GM19193 (cell line): ENCODE data around the gene ANO2.

Experiments
- POLR2A ChIP-seq: IDR thresholded peaks from 4 replicates; pipeline ENCODE4 v1.6.1; 2011; ENCODE audit not compliant: insufficient read depth, insufficient read length; ENCODE audit errors: extremely low read depth

Gene ANO2

DNA sequence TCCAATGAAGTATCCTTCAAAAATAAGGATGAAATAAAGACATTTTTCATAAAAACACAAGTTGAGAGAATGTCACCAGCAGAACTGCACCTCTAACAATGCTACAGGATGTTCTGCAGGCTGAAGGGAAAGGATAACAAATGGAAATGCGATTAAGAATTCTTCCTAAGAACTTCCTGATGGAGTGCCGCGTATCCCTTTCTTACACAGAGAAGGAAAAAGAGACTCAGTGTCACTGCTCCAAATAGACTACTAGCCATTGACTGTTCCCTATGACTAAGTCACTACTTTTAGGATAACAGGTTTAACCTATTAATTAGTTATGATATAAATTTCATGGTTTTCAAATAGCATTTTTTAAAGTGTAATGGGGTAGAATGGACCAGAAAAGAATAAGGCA lies 3.2 kb downstream of the ANO2 start:
- no peak for TF ChIP-seq POLR2A

DNA sequence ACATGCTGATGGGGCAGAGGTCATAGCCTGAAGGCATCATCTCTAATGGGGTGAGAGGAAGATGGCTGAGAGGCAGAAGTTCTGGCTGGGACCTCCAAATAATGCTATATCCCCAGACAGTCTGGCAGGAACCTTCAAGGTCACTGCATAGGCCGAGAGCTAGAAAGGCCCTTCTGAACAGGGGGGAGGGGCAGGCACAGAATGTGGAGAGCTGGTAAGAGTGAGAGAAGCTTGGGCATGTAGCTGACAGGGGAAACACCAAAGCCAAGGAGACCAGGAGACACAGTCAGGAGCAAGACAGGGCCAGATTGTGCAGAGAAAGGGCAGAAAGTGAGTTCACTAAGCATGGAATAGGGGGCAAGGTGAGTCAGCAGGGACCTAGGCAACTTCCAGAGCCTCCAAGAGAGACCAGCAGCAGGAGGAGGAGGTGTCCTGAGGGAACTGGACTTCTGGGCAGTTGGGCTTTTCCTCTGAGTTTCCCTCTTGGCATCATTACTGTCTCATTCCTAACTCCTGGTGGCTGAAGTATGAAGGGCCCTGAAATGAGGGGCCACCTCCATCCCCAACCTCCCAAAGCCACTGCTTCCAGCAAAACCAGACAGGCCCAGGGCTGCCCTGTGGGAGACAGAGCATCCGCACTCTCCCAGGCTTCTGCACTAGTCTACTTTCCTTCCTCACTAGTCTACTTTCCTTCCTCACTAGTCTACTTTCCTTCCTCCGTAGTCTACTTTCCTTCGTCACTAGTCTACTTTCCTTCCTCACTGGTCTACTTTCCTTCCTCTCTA lies 17.1 kb downstream of the ANO2 start:
- TF ChIP-seq POLR2A = no peak

DNA sequence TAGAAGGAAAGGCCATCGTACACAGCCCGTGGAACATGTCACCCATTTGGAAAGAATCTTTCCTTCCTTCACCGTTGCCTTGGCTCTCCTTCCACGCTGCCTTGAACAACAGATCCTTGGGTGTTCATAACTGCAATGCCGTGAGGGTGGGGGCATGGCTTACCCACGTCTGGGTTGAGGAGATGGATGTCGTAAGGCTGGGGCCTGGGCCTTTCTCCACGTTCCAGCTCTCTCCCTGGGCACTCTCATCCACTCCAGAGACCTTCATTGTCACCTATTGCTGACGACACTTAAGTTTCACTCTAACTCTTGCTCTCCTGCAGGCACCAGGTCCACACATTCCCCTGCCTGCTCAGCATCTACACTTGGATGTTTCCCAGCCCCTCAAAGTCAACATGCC lies 19.4 kb downstream of the ANO2 start:
- TF ChIP-seq POLR2A = no peak

DNA sequence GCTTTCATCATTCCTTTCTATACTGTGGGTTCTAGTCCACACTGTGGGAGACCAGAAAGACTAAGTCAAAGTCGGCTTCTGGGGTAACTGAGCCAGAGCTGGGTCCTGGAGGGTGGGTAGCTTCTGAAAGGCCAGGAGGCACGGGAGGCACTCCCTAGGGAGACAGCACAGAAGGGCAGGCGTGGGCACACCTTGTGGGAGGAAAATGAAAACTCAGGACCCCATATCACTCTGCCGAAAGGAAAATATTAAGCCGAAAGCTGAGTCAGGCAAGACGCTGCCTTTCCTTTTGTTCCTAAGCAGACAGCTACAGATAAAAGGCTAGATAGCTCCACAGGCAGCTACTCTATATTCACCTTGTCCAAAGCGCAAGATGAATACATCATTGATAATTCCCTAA lies 20.7 kb downstream of the ANO2 start:
- TF ChIP-seq POLR2A = no peak

DNA sequence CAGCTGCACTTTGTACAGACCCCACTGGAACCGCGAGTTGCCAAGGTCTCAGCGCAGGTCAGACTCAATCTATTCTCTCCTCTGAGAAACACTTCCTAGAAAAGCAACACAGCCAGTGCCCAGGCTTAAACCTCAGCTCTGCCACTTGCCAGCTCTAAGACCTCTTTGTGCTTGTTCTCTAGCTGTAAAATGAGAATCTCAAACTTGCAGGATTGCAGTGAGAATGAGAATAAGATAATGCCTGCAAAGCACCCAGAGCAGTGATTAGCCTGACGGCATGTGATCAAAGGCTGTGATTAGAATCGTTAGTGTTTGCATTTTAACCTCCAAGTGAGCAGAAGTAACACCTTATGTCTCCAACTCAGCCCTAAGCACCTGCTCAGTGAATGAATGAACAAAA lies 21.3 kb downstream of the ANO2 start:
- TF ChIP-seq POLR2A = no peak

DNA sequence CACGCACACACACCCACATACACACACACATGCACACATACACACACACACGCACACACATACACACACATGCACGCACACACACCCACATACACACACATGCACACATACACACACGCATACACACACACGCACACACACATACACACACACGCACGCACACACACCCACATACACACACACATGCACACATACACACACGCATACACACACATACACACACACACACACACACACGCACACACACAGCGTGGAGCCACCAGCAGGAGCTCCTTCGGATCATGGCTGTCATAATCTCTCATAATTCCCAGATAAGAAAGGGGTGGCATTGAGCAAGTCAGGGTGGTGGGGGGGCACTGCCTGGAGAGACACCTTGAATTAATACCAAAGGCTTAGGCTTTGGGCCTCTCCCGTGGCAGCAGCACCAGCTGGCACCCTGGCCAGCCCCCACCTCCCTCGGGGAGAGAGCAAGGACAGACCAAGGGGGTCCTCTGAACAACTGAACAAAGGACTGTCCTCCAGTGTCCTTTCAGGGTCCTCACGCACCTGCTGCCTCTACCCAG lies 21.9 kb downstream of the ANO2 start:
- TF ChIP-seq POLR2A = no peak

DNA sequence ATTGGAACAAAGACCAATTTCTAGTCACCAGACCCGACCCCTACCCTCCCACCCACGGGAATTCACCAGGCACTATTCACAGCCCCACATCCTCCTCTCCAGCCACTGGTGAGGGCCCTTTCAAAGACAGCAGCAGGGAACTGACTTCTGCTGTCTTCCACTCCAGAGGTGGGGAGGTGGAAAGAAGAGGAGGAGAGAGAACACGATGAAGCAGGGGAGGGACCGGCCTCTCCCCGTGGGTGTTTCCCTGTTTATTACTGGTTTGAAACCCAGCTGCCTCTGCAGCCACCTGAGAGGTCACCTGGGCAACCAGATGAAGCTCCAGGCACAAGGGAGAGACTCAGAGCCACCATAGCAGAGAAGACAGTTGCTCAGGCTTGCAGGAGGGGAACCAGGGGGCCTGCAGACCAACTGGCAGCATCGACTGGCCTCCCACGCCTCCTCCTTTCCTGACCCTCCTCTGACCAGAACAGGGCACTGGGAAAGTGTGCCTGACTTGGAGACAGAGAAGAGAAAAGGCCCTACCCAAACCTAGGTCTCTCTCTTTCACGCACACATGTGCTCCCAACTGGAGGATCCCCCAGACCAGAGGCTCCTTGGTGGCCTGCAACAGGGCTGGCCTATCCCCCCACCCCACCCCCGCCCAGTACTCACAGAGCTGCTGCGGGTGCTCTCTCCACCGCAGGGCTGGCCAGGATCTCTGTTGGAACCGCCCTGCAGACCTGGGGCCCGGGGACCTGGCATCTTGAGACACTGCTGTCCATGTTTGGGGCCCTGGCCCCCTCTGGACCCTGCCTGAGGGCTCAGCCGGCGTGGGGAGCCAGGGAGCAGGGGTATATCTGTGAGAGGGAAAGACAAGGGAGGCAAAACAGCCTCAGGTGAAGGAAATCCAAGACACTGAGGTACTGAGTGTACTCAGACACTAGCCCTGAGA lies 22.8 kb downstream of the ANO2 start:
- TF ChIP-seq POLR2A = no peak

DNA sequence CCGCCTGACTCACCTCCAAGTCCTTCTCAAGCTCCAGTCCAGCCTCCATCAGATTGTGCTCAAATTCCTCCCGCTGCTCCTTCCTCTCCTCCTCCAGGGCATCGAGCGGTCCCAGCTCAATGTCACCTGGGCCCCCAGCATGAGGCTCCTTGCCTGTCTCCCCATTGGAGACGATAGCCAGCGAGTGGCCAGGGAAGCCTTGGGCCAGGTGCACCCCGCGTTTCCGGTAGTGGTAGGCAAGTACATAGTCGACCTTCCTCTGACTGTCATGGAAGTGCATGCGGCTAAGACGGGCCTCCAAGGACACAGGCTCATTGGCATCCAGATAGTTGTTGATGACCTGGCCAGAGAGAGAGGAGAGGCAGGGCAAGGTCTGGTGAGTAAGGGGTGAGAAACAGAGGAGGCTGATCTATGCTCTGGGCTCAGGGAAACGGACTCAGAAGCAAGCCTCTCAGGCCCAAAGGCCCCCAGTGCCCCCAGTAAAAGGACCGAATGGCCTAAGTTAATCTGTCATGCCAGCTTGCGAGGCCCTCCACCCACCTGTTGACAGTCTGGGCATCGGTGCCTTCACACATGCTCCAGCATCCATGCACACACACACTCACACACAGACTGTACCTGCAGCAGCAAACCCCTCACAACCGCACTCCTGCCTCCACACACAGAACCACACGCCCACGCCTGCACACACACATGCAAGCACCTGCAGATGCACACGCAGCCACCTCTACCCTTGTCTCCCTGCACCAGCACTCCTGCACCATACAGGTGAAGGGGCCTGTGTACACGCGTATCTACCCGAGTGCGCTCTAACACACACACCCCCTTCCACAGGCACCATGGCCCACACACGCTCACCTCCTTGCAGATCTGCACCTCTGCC lies 23.8 kb downstream of the ANO2 start:
- no peak for TF ChIP-seq POLR2A

DNA sequence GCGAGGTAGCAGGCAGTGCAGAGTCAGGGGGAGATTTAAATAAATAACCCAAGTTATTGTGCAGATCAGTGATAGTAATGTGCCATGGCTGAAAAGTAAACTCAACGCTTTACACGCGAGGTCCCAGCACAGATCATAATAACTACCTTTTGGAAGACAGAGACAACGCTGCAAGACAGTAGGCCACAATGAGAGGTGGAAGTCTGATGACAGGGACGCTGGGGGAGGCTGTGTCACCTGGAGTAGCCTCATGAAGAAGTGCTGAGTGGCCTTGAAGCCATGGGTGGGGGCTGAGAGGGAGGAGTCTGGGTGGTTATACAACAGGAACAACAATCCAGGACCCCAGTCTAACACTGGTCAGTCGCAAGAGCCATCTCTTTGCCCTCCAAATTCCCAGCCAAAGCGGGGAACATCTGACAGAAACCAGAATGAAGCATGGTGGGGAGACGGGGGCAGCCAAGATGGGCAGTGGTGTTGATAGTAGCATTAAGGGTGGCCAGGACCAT lies 28.2 kb downstream of the ANO2 start:
- TF ChIP-seq POLR2A = no peak

DNA sequence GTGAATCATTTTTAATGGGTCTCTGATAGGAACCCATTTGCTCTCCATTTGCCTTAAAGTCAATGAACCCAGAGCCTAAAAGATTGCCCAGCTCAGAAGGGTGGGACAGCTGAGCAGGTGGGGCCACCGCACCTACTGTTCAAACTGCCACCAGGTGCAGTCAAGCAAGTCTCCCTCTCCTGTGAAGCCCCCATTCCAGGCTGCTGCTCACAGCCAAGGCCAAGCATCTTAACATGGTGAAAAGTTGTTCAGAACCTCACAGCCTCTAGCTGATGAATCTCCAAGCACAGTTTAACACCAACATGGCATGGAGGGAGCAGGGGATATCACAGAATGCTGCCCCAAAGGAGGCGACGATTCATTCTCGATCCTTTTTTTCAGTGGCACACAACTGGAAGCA lies 29.5 kb downstream of the ANO2 start:
- TF ChIP-seq POLR2A = no peak

DNA sequence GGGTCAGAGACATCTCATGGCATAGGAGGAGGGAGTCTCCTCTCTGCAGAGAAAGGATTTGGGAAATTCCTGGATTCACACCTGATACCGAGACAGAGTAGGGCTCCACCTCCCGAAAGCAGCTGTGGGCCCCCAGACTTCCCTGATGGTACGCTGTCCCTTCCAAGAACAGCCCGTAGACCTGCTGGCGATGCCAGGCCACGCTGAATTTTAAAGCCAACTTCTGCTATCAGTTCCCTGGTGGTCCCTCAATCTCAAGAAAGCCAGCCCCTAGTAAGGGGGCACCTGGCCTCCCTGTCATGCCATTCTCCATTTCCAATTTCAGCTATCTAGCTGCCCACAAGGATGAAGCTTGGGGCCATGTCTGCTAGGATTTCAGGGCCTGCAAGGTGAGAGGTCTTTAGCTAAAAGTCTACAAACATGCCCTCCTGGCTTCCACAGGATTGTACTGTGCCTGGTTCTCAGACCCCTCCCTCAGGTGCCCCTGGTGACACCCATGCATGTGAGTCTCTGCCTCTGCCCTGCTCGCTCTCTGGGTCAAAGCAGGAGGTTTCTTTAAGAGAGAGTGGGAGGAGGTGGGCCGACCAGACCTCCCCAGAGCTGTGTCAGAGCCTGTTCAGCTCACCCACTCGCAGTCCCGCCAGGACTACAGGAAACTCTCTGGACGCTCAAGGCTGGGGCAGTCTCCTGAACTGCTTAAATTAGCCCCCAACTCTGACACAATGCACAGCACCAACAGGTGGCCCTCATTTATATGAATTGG lies 30.5 kb downstream of the ANO2 start:
- TF ChIP-seq POLR2A = no peak

DNA sequence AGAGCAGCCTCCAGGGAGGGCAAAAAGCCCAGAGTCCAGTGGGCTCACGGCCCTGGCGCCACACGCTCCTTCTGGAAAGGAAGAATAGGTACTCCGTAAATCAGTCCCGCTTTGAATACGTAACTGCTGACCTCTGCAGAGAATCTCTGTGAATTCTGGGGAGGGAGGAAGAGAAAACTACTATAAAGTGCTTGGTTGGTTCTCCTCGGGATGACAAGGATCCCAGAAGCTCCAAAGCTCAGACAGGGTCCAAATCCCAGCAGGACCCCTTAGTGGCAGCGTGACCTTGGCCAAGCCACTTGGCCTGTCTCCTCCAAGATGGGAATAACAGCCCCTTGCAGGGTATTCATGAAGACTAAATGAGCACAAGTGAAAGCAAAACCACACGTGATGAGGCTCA lies 31.7 kb downstream of the ANO2 start:
- no peak for TF ChIP-seq POLR2A

DNA sequence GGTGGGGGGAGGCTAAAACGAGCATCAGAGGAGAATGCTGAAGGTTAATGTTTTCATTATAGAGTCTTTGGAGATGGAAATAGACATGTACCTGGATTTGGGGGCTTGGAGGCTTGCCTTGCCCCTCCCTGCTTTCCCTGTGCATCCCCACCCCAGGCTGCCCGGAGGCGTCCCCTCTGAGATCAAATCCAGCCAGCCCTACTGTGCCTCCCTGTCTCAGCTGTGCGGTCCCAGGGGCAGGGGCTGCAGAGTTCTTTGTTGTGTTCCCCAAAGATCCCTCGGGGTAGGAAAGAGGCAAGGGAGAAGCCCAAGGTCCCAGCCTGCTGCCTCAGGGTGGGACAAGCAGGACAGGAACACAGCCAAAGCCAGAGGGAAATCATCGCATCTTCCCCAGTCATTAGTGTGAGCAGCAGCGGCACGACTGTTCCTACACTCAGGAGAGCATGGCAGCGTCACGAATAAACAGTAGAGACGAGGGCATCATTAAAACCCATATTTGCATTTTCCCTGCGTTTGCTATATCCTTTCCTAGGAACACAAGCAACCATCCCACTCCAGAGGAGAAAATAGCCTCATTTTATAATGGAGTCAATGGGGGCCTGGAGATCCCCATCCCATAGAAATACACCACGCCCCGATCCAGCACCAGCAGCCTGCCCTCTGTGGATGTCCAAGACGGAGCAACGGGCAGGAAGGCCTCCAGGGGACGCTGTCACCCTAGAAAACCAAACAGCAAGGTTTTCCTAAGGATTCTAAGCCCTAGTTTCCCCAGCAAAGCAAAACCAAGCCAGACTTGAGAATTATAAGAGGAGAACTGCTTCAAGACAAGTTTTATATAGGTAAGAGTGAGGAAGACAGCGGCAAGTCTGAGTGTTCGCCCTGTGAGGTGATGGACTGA lies 32.4 kb downstream of the ANO2 start:
- TF ChIP-seq POLR2A = no peak
